ENCODE data around the gene WASL.

DNA sequence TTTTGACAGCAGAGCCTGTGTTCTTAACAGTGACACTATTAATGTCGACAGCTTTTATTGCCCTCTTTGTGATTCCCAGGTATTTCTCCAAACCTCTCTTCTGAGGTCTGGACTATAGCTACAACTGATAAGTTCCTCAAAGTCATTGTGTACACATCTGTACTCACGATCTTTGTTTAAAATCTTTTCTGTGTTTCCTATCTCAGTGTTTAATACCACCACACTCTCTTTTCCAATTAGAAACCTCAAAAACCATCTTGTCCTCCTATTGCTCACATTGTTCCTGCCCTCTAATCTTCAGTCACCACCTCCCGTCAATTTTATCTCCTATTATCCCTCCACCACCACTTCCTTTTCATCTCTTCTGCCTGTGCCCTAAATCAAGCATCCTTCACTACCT is 12.9 kb upstream of the WASL start:
- TF ChIP-seq, protein P1, sequence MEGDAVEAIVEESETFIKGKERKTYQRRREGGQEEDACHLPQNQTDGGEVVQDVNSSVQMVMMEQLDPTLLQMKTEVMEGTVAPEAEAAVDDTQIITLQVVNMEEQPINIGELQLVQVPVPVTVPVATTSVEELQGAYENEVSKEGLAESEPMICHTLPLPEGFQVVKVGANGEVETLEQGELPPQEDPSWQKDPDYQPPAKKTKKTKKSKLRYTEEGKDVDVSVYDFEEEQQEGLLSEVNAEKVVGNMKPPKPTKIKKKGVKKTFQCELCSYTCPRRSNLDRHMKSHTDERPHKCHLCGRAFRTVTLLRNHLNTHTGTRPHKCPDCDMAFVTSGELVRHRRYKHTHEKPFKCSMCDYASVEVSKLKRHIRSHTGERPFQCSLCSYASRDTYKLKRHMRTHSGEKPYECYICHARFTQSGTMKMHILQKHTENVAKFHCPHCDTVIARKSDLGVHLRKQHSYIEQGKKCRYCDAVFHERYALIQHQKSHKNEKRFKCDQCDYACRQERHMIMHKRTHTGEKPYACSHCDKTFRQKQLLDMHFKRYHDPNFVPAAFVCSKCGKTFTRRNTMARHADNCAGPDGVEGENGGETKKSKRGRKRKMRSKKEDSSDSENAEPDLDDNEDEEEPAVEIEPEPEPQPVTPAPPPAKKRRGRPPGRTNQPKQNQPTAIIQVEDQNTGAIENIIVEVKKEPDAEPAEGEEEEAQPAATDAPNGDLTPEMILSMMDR (IDR thresholded peaks at IDR 0.05) = no peak
- no peak for TF ChIP-seq POLR2A (IDR thresholded peaks at IDR 0.05)

All from testis (tissue), 2 donors.